Measurements from ENCODE around the gene MAOB.

MAOB gene

GRCh38 chrX:43745938-43746721 is 136.1 kb downstream of the MAOB start:
- TF ChIP-seq EZH2phosphoT487 (IDR thresholded peaks at IDR 0.05; ENCODE audit: borderline replicate concordance) (no peak), CTCF (conservative IDR thresholded peaks at IDR 0.05; ENCODE audit: low read length) (no peak)
- Histone ChIP-seq H3K27me3 (ENCODE audit: insufficient read depth, low read length, poor library complexity, severe bottlenecking) (no peaks in the 10 kb centered on the region), H3F3A (ENCODE audit: low read depth) (no peaks in the 10 kb centered on the region)

GRCh38 chrX:43744284-43744683 is 138.0 kb downstream of the MAOB start:
- Histone ChIP-seq H3K27me3 (ENCODE audit: insufficient read depth, low read length, poor library complexity, severe bottlenecking) (no peaks in the 10 kb centered on the region), H3K4me2 (ENCODE audit: low read depth, low read length, poor library complexity, severe bottlenecking) (no peak overlapping the region)
- TF ChIP-seq CTCF (conservative IDR thresholded peaks at IDR 0.05; ENCODE audit: low read length) (no peak), EZH2phosphoT487 (IDR thresholded peaks at IDR 0.05; ENCODE audit: borderline replicate concordance) (no peak)

More at GRCh38 chrX:43745938-43746721, 136.1 kb downstream of the MAOB start:
- H4K20me1 ChIP-seq (ENCODE audit: insufficient read depth, low read length, poor library complexity, severe bottlenecking): no peaks in the 10 kb centered on the region
- no peaks in the 10 kb centered on the region for H3K9me2 ChIP-seq (replicated peaks; ENCODE audit: low read depth, low read length)
- no peaks in the 10 kb centered on the region for H3K36me3 ChIP-seq (ENCODE audit: insufficient read depth, low read length)
- no peak overlapping the region for H2AFZ ChIP-seq (ENCODE audit: low read length)
- H3K79me2 ChIP-seq (ENCODE audit: insufficient read depth, low read length): no peaks in the 10 kb centered on the region
- H3K9me3 ChIP-seq (ENCODE audit: insufficient read depth, low read depth, low read length): no peaks in the 10 kb centered on the region
- no peak overlapping the region for H3K4me2 ChIP-seq (ENCODE audit: low read depth, low read length, poor library complexity, severe bottlenecking)
- H3K9ac ChIP-seq (ENCODE audit: low read depth, low read length, poor library complexity, severe bottlenecking): no peak overlapping the region
- no peaks in the 10 kb centered on the region for H3K4me1 ChIP-seq (ENCODE audit: insufficient read depth, low read length, poor library complexity, severe bottlenecking)
- no peak overlapping the region for H3K4me3 ChIP-seq (ENCODE audit: low read length, poor library complexity, severe bottlenecking)

GRCh38 chrX:43743100-43743822 is 139.0 kb downstream of the MAOB start:
- no peaks in the 10 kb centered on the region for H3K27me3 ChIP-seq (ENCODE audit: insufficient read depth, low read length, poor library complexity, severe bottlenecking)

More at GRCh38 chrX:43744284-43744683, 138.0 kb downstream of the MAOB start:
- Histone ChIP-seq H3K9ac (ENCODE audit: low read depth, low read length, poor library complexity, severe bottlenecking) (no peak overlapping the region), H3K9me2 (replicated peaks; ENCODE audit: low read depth, low read length) (no peaks in the 10 kb centered on the region), H3K4me3 (ENCODE audit: low read length, poor library complexity, severe bottlenecking) (no peak overlapping the region), H2AFZ (ENCODE audit: low read length) (no peak overlapping the region), H4K20me1 (ENCODE audit: insufficient read depth, low read length, poor library complexity, severe bottlenecking) (no peaks in the 10 kb centered on the region), H3K4me1 (ENCODE audit: insufficient read depth, low read length, poor library complexity, severe bottlenecking) (no peaks in the 10 kb centered on the region), H3K79me2 (ENCODE audit: insufficient read depth, low read length) (no peaks in the 10 kb centered on the region), H3K36me3 (ENCODE audit: insufficient read depth, low read length) (no peaks in the 10 kb centered on the region), H3K9me3 (ENCODE audit: insufficient read depth, low read depth, low read length) (no peaks in the 10 kb centered on the region), H3F3A (ENCODE audit: low read depth) (no peaks in the 10 kb centered on the region)

More at GRCh38 chrX:43743100-43743822, 139.0 kb downstream of the MAOB start:
- Histone ChIP-seq H3K9me3 (ENCODE audit: insufficient read depth, low read depth, low read length) (no peaks in the 10 kb centered on the region), H3F3A (ENCODE audit: low read depth) (no peaks in the 10 kb centered on the region), H3K4me2 (ENCODE audit: low read depth, low read length, poor library complexity, severe bottlenecking) (no peak overlapping the region), H3K9me2 (replicated peaks; ENCODE audit: low read depth, low read length) (no peaks in the 10 kb centered on the region), H4K20me1 (ENCODE audit: insufficient read depth, low read length, poor library complexity, severe bottlenecking) (no peaks in the 10 kb centered on the region), H3K79me2 (ENCODE audit: insufficient read depth, low read length) (no peaks in the 10 kb centered on the region), H3K4me3 (ENCODE audit: low read length, poor library complexity, severe bottlenecking) (no peak overlapping the region), H3K4me1 (ENCODE audit: insufficient read depth, low read length, poor library complexity, severe bottlenecking) (no peaks in the 10 kb centered on the region), H3K36me3 (ENCODE audit: insufficient read depth, low read length) (no peaks in the 10 kb centered on the region), H3K9ac (ENCODE audit: low read depth, low read length, poor library complexity, severe bottlenecking) (no peak overlapping the region), H2AFZ (ENCODE audit: low read length) (no peak overlapping the region)
- TF ChIP-seq CTCF (conservative IDR thresholded peaks at IDR 0.05; ENCODE audit: low read length) (no peak), EZH2phosphoT487 (IDR thresholded peaks at IDR 0.05; ENCODE audit: borderline replicate concordance) (no peak)

All from Loucy (cell line).